Renal cortex interstitium (tissue), 11 donors: ENCODE measurements around the gene FOXP2. TPM values are rescaled to one million over a fixed set of nuclear protein-coding genes. Genes with fewer than 3 reads are reported as not detected.
"Not testable (repeated sequence)": the region's sequence is repeated elsewhere in the genome, so short reads cannot be mapped to it uniquely, and the experiment has no call there.

Experiments used
- DNase-seq, 11 donors: peaks; one replicate each; pipeline ENCODE4 v3.0.0-alpha.2; 2013; ENCODE audit warnings: low read depth in 9 of 11, low spot score in 4 of 11; ENCODE audit errors: extremely low read depth in 1 of 11
- polyA plus RNA-seq, 3 donors: library from polyadenylated mRNA; unstranded; fragments of 120-200 nt; gene quantifications; one replicate each; pipeline ENCODE4 v1.2.1, GENCODE V29; 2013; ENCODE audit not compliant: insufficient read length in 3 of 3

Gene FOXP2
- polyA plus RNA-seq, 3 donors, result 9.0 to 13.3 (median 10.0) TPM

GRCh38 chr7:114418117-114418516, 3.5 kb downstream of the FOXP2 start:
- DNase-seq, result no peak

DNA sequence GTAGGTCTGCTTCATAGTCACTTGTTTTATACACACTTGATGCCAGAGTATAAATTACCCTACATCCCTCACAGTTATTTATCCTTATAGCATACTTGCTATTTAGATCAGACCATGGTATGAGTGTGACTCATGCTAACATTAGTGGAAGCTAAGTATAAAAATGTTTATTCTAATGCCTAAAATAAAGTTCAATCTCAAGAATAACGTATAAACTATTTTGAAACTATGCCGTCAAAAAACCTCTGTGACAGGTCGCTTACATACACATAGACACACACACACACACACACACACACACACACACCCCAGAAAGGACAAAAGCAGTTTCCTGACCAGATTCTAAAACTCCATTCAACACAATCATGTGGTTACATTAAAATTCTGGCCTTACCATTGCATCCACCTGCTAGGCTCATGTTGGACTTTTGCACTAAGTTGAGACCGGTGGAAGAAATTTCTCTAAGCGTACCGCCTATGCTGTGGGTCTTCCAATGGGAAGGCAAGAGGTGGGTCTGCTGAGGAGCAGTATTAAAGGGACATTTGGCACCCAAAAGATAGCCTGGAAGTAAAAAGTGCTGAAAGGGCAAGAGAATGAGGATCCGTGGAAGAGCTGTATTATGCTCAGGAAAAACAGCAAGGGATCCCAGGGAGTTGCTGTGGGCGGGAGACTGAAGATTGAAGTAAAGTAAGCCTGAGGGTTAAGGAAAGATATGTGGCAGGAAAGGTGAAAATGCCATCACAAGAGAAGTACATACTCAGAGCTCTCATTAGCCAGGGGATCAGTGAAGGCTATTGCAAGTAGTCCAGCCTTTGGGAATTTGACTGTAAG, 5.0 kb downstream of the FOXP2 start:
- DNase-seq, result no peak

DNA sequence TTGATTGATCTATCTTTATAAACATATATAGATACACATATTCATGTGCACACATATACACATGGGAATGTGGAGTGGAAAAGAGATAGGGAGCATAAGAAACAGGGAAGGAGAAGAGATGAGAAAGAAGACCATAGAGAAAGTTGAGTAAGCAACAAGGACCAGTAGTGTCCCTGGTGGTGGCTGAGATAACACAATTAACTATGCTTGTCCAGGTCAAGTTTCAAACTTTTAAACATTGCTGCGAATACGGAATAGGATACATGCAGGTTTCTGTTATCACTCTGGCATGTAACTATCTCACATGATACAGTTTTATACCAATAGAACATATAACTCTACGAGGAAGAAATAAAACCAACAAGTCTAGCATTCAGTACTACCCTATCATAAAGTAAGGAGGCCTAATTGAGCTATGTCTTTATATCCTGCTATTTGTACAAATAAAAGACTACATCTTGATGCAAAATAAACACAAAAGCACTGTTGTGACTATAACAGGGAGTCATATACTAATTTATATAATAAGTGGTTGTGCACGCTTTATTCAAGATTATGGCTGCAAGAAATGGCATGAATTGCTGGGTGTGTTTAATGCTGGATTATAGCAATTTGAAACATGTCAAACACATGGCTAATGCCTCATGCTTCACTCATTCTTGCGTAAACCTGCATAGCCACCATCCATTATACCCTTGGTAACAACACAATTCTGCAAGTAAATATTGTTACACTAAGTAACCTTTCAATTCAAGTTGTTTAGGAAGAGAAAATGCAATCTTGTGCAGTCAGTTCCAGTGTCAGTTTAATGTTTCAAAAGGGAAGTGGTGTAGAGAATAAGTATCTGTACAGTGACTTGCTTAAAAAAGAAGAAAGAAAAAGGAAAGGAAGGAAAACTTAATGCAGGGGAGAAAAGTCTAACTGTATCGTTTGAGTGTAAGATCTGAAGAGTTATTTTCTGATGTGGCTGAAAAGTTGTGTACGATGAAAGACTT, 8.2 kb downstream of the FOXP2 start:
- no peak for DNase-seq

DNA sequence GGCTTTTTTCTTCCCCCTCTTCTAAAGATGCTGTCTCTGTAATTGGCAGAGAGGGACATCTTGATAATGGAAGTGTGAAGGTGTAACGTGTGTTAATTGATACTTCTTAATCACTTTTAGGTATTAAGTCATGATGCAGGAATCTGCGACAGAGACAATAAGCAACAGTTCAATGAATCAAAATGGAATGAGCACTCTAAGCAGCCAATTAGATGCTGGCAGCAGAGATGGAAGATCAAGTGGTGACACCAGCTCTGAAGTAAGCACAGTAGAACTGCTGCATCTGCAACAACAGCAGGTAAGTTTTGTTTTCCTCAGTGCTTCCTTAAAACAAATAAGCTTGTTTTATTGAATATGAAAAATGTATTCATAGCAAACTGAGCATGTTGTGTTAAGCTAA, 11.8 kb downstream of the FOXP2 start:
- no peak for DNase-seq

- DNase-seq, result peak in 1 of 11 donors; percentile 15
Measured at GRCh38 chr7:114426824-114427223, 12.2 kb downstream of the FOXP2 start.

DNA sequence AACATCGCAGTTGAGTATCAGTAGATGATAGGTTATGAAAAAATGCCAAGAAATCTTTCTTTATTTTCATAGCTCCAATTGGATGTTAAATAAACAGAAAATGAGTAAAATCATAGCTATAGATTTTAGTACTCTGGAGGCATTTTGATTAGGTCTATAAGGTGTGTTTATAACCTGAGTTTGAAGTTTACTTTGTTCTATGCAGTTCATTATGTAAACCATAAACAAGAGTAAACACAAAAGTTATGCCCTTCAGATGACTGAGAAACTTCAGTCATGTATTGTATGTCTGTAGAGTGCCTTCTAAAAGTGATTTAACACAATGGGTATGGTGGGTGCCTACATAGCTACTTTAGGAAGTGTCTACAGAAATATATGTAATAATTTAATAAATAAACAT, 13.6 kb downstream of the FOXP2 start:
- no peak for DNase-seq

DNA sequence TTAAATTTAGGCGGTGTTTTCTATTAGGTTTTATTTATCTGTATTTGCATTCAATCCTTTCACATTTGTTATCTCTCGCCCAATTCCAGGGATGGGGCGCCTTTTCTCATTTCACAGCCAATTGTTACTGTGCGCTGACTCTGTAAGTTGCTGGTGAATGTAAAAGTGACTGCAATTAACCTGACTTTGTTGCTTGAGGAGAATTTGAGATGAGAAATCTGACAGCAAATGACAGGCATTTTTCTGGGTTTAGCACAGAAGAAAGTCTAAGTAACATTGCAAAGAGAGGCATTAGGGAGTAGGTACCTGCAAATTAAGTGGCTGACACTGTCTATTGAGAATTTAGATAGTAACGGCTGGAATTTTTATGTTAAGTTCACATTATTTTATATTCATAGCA, 16.6 kb downstream of the FOXP2 start:
- DNase-seq, result no peak

GRCh38 chr7:114432061-114432460, 17.4 kb downstream of the FOXP2 start:
- no peak for DNase-seq

DNA sequence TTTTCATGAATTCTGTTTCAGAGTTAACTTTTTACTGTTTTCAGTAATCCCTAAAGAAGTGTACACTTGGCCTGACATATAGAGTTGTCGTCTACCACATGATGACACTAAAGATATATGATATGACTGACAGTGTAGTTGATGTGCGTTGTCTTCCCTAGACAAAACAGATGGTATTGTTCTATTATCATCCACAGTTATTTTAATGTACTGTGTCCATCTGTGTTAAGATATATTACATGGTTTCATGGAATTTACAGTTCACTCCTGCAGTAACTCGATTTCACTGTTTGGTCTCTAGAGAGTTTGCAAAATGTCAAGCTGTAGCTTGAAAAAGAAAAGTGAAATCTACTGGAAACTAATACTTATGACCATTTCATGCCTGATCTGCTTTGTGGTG, 18.1 kb downstream of the FOXP2 start:
- no peak for DNase-seq

GRCh38 chr7:114439581-114439980, 25.0 kb downstream of the FOXP2 start:
- no peak for DNase-seq

DNA sequence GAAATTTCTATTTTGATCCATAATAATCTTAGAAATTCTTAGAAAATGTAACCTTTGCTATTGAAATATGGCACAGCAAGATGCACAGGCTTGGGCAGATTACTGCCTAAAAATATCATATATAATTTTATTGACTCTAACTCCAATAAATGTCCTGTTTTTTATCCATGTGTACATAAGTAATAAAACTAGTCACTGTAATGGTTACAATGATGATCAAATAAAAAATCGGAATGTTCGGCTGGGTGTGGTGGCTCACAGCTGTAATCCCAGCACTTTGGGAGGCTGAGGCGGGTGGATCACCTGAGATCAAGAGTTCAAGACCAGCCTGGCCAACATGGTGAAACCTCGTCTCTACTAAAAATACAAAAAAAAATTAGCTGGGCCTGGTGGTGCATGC, 26.3 kb downstream of the FOXP2 start:
- not testable (repeated sequence) for DNase-seq

GRCh38 chr7:114444196-114444595, 29.6 kb downstream of the FOXP2 start:
- no peak for DNase-seq

DNA sequence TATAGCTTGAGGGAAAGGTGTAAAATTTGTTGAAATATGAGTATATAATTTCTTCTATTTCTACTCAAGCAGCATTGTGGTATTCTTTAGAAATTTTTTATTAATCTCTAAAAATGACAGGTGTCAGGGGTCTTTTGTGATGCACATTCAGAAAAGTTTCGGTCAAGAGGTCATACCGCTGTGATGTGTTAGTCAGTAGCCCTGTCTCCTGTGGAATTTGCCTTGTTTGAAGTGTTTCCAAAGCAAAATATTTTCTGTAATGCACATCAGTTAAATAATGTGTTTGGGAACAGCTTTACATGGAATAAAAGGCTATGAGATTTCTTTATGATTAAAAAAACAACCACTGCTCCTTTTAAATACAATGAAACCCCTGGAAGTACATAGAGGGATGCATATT, 35.8 kb downstream of the FOXP2 start:
- DNase-seq, result no peak

- DNase-seq, result no peak
Measured at GRCh38 chr7:114459574-114459973, 45.0 kb downstream of the FOXP2 start.

- DNase-seq, result no peak
Measured at GRCh38 chr7:114460021-114460420, 45.4 kb downstream of the FOXP2 start.

GRCh38 chr7:114466917-114467316, 52.3 kb downstream of the FOXP2 start:
- DNase-seq, result no peak

- DNase-seq, result no peak
Measured at GRCh38 chr7:114468844-114469243, 54.2 kb downstream of the FOXP2 start.

GRCh38 chr7:114472896-114473512, 58.4 kb downstream of the FOXP2 start:
- no peak for DNase-seq

DNA sequence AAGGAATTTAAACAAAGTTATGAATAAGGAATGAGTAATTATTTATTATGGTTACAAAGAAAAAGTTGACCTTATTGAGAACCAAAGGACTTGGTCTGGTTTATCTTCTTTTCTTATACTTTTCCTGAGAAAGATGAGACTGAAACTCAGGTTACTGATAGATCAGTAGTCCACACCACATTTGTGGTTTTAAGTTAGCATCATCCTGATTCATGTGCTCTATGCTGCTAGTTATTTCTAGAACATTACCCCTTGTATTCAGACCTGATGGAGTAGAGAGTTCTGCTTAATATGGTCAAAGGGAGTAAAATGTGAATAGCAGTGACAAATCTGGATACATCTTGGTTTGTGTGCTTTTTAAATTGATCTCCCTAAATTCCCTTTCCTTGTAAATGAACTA, 63.8 kb downstream of the FOXP2 start:
- no peak for DNase-seq

- DNase-seq, result no peak
Measured at GRCh38 chr7:114481999-114482398, 67.4 kb downstream of the FOXP2 start.
